WTC11 (cell line): Measurements from ENCODE around the gene SHROOM2.

Experiments used
- CBFB ChIP-seq: sonication (generic); formaldehyde crosslinking; IDR thresholded peaks from 2 replicates; pipeline ENCODE4 v1.8.1; 2022; ENCODE audit warnings: mild to moderate bottlenecking, low read depth, missing genetic modification reagents
- CREM ChIP-seq: sonication (generic); formaldehyde crosslinking; IDR thresholded peaks from 2 replicates; pipeline ENCODE4 v1.8.1; 2022; ENCODE audit warnings: mild to moderate bottlenecking, missing genetic modification reagents, moderate library complexity
- CTCF ChIP-seq: fragments of 200-600 bp; IDR thresholded peaks from 2 replicates; pipeline ENCODE4 v1.8.0; 2022; ENCODE audit warnings: antibody characterized with exemption
- ELF4 ChIP-seq: sonication (generic); formaldehyde crosslinking; IDR thresholded peaks from 2 replicates; pipeline ENCODE4 v1.8.1; 2022; ENCODE audit warnings: low read depth, mild to moderate bottlenecking, moderate library complexity, missing genetic modification reagents
- FOXJ3 ChIP-seq: sonication (generic); formaldehyde crosslinking; IDR thresholded peaks from 2 replicates; pipeline ENCODE4 v1.9.0; 2021; ENCODE audit warnings: missing genetic modification reagents, mild to moderate bottlenecking, borderline replicate concordance
- GABPB1 ChIP-seq: sonication (generic); formaldehyde crosslinking; IDR thresholded peaks from 2 replicates; pipeline ENCODE4 v1.8.1; 2023; ENCODE audit warnings: mild to moderate bottlenecking, missing genetic modification reagents
- MLX ChIP-seq: sonication (generic); formaldehyde crosslinking; IDR thresholded peaks from 2 replicates; pipeline ENCODE4 v1.8.1; 2023; ENCODE audit warnings: mild to moderate bottlenecking, missing genetic modification reagents, moderate library complexity
- NFE2L1 ChIP-seq: sonication (generic); formaldehyde crosslinking; IDR thresholded peaks from 2 replicates; pipeline ENCODE4 v1.8.1; 2023; ENCODE audit warnings: missing genetic modification reagents
- PREB ChIP-seq: sonication (generic); formaldehyde crosslinking; IDR thresholded peaks from 2 replicates; pipeline ENCODE4 v1.8.1; 2022; ENCODE audit warnings: mild to moderate bottlenecking, missing genetic modification reagents, moderate library complexity, borderline replicate concordance
- ZNF396 ChIP-seq: fragments of 250-450 bp; sonication (Bioruptor Pico); IDR thresholded peaks from 2 replicates; pipeline ENCODE4 v1.8.0; 2021; ENCODE audit warnings: mild to moderate bottlenecking, moderate library complexity, borderline replicate concordance

GRCh38 chrX:9867753-9868152, 81.5 kb downstream of the SHROOM2 start:
- no peak for TF ChIP-seq ELF4 (CRISPR knock-in tag)
- no peak for TF ChIP-seq CREM (CRISPR knock-in tag)
- no peak for TF ChIP-seq CTCF
- no peak for TF ChIP-seq PREB (CRISPR knock-in tag)
- TF ChIP-seq GABPB1 (CRISPR knock-in tag) = no peak
- no peak for TF ChIP-seq CBFB (CRISPR knock-in tag)
- no peak for TF ChIP-seq MLX
- TF ChIP-seq ZNF396 (CRISPR knock-in tag) = no peak
- TF ChIP-seq NFE2L1 (CRISPR knock-in tag) = no peak
- TF ChIP-seq FOXJ3 (CRISPR knock-in tag) = no peak
